ENCODE data around the gene UBA5.

UBA5 gene

DNA sequence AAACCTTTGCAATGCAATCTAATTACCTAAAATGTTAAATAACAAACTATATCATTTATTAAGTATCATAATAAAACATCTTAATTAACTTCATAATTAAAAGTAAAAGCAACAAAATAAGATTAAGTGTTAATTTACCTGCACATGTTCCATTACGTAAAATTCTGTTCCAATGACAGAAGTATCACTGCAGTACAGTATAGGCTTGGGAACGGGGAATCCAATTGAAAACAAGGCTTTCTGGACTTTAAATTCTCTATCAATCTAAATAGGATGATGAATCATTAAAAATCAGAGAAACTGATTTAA lies 17.6 kb upstream of the UBA5 start:
- no peaks in the 10 kb centered on the region for H3K36me3 ChIP-seq
- H3K4me3 ChIP-seq (ENCODE audit: low read depth, low read length): no peak overlapping the region
- H3K4me1 ChIP-seq: 0 out of 2 replicates have a peak, but pooled peaks cover 2% of the 10 kb centered on the region
- no peaks in the 10 kb centered on the region for H3K9me3 ChIP-seq
- TF ChIP-seq, protein P1, sequence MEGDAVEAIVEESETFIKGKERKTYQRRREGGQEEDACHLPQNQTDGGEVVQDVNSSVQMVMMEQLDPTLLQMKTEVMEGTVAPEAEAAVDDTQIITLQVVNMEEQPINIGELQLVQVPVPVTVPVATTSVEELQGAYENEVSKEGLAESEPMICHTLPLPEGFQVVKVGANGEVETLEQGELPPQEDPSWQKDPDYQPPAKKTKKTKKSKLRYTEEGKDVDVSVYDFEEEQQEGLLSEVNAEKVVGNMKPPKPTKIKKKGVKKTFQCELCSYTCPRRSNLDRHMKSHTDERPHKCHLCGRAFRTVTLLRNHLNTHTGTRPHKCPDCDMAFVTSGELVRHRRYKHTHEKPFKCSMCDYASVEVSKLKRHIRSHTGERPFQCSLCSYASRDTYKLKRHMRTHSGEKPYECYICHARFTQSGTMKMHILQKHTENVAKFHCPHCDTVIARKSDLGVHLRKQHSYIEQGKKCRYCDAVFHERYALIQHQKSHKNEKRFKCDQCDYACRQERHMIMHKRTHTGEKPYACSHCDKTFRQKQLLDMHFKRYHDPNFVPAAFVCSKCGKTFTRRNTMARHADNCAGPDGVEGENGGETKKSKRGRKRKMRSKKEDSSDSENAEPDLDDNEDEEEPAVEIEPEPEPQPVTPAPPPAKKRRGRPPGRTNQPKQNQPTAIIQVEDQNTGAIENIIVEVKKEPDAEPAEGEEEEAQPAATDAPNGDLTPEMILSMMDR (IDR thresholded peaks at IDR 0.05; ENCODE audit: low read depth, low read length): no peak
- no peak for DNase-seq
- H3K27me3 ChIP-seq: no peaks in the 10 kb centered on the region

DNA sequence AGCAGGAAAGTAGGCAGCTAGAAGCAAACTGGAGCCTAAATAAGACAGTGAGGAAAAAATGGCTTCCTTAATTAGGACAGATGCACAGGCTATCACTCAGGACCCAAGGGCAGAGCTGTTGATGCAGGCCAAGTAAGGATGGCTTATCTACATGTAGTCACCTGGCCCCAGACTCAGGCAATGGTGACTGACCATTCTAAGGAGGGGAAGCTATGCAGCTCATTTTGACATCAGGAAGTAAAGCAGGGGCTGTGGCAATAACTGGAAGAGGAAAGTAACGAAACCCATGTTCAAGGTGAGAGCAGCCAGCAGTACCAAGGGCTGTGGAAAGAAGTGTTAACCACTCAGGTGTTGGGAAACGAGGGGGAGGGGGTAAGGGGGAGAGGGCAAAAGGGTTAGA lies 16.8 kb upstream of the UBA5 start:
- Histone ChIP-seq H3K9me3 (no peaks in the 10 kb centered on the region), H3K27me3 (no peaks in the 10 kb centered on the region), H3K36me3 (no peaks in the 10 kb centered on the region), H3K4me3 (ENCODE audit: low read depth, low read length) (no peak overlapping the region), H3K4me1 (0 out of 2 replicates have a peak, but pooled peaks cover 3% of the 10 kb centered on the region)
- no peak for DNase-seq
- TF ChIP-seq, protein P1 (IDR thresholded peaks at IDR 0.05; ENCODE audit: low read depth, low read length): no peak

DNA sequence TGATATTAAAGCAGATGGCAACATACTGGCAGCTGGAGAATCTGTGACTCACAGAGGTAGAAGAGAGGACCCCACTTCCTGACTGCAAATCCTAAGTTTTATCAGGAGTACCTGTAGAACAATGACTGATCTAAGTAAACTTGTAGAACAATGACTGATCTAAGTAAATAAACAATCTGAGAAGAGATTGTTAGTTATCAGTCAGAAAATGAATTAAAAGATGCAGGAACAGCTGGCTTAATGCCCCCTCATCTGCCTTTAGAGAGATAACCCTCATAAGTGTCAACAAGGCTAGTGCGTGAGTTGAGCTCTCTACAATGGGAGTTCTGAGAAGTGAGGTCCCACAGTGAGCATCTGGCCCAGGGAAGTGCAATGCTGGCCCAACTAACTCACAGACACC lies 15.1 kb upstream of the UBA5 start:
- Histone ChIP-seq H3K27me3 (no peaks in the 10 kb centered on the region), H3K4me1 (0 out of 2 replicates have a peak, but pooled peaks cover 3% of the 10 kb centered on the region), H3K9me3 (no peaks in the 10 kb centered on the region), H3K36me3 (no peaks in the 10 kb centered on the region), H3K4me3 (ENCODE audit: low read depth, low read length) (no peak overlapping the region)
- no peak for DNase-seq
- TF ChIP-seq, protein P1 (IDR thresholded peaks at IDR 0.05; ENCODE audit: low read depth, low read length): no peak

DNA sequence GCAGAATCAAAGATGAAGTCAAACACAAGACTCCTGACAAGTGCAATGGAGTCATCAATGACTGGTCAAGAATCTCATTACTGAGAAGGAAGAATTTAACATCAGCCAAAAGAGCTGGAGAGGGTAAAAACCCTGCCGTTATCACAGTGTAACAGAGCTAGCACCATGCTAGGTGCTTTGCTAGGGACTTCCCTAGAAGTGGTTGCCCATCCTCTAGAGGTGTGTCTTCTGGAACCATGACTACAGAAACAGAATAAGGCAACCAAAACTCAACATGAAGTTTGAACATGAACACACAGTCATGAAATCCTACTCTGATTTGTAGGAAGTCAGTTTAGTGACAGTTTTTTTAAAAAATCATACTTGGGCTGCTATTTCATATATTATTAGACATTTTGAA lies 10.0 kb upstream of the UBA5 start:
- Histone ChIP-seq H3K4me1 (peaks cover 6% of the 10 kb centered on the region), H3K27me3 (no peaks in the 10 kb centered on the region), H3K36me3 (no peaks in the 10 kb centered on the region; the same call in 1 of the 2 replicates), H3K4me3 (ENCODE audit: low read depth, low read length) (no peak overlapping the region), H3K9me3 (no peaks in the 10 kb centered on the region)
- TF ChIP-seq, protein P1 (IDR thresholded peaks at IDR 0.05; ENCODE audit: low read depth, low read length): no peak
- no peak for DNase-seq

DNA sequence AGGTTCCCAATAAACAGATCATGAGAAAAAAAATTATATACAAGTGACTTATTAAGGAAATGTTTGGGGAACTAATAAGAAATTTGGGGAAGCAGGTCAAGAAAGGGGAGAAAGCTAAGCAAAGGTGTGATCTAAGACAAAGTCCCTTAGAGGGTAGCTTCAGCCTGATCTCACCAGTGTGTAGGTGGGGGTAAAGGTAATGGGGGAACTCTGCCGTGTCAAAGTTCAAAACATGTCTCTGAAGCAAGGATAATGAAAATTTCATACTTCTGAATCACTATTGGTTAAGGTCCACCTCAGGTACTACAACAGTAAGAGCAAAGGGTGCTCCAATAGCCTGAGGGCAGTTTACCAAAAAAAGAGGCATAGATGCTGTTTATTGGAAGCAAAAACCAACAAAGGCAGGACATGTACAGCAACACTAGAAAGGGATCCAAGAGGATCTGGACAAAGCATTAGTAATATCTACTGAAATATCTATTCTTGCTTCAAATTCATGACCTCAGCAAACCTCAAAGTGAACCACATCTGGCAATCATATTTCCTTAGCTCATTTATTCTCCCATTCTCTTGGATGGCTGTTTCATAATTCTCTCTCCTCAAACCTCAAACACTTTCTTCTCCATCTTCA lies 7.4 kb upstream of the UBA5 start:
- H3K4me3 ChIP-seq (ENCODE audit: low read depth, low read length): no peak overlapping the region
- TF ChIP-seq, protein P1 (IDR thresholded peaks at IDR 0.05; ENCODE audit: low read depth, low read length): no peak
- no peak for DNase-seq
- no peaks in the 10 kb centered on the region for H3K27me3 ChIP-seq
- peaks cover 3% of the 10 kb centered on the region for H3K4me1 ChIP-seq
- no peaks in the 10 kb centered on the region; the same call in 1 of the 2 replicates for H3K36me3 ChIP-seq
- no peaks in the 10 kb centered on the region for H3K9me3 ChIP-seq

DNA sequence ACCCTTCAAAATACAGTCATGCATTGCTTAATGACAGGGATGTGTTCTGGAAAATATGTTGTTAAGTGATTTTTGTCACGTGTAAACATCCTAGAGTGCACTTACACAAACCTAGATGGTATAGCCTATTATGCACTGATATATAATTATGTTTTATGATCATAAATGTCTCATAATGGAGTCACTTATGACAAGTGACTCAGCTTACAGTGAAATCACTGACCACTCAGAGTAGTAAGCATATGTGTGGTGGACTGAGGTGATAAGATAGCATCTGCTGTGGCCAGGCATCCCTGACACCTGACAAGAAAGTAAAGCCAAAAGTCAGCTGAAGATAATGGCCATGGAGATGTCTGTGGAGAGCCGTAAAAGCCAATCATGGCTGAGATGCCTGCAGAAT lies 5.9 kb upstream of the UBA5 start:
- Histone ChIP-seq H3K27me3 (no peaks in the 10 kb centered on the region), H3K9me3 (no peaks in the 10 kb centered on the region), H3K4me1 (peaks cover 3% of the 10 kb centered on the region), H3K4me3 (ENCODE audit: low read depth, low read length) (no peak overlapping the region), H3K36me3 (no peaks in the 10 kb centered on the region; the same call in 1 of the 2 replicates)
- TF ChIP-seq, protein P1 (IDR thresholded peaks at IDR 0.05; ENCODE audit: low read depth, low read length): no peak
- peak; percentile 23 for DNase-seq

Data from BE2C (cell line).